Heart right ventricle (tissue), 16 donors: Measurements from ENCODE around the gene HCK. TPM values are rescaled to one million over a fixed set of nuclear protein-coding genes. Genes with fewer than 3 reads are reported as not detected.

Experiments
- ATAC-seq, 8 donors: fragments of 200-7000 bp; cut with Tn5 transposase; one replicate each; pipeline ENCODE4 v1.9.1; 2020; ENCODE audit warnings: mild to moderate bottlenecking in 8 of 8, moderate library complexity in 8 of 8, moderate number of reproducible peaks in 1 of 8
- DNase-seq, 2 donors: peaks; one replicate each; pipeline ENCODE4 v3.0.0-alpha.2; 2020
- H3K27ac ChIP-seq, 10 donors: fragments of 200-600 bp; sonication (generic) in 2 of 10; one replicate each; pipeline versions ENCODE4 v1.5.0 to v1.8.0; 2020 to 2022; ENCODE audit warnings: mild to moderate bottlenecking in 3 of 10
- H3K27me3 ChIP-seq, 7 donors: fragments of 200-600 bp; one replicate each; pipeline ENCODE4 v1.8.0; 2021 to 2022; ENCODE audit warnings: mild to moderate bottlenecking in 2 of 7
- H3K36me3 ChIP-seq, 9 donors: fragments of 200-600 bp; sonication (generic) in 1 of 9; one replicate each; pipeline versions ENCODE4 v1.5.0 to v1.8.0; 2020 to 2022; ENCODE audit warnings: mild to moderate bottlenecking in 2 of 9
- H3K4me1 ChIP-seq, 9 donors: fragments of 200-600 bp; sonication (generic) in 1 of 9; one replicate each; pipeline versions ENCODE4 v1.5.0 to v1.8.0; 2020 to 2022; ENCODE audit warnings: mild to moderate bottlenecking in 4 of 9
- H3K4me3 ChIP-seq, 10 donors: fragments of 200-600 bp; sonication (generic) in 2 of 10; one replicate each; pipeline versions ENCODE4 v1.5.0 to v1.8.0; 2020 to 2022; ENCODE audit warnings: mild to moderate bottlenecking in 7 of 10, moderate library complexity in 2 of 10
- H3K9me3 ChIP-seq, 11 donors: fragments of 200-600 bp in 10 of 11; sonication (generic) in 2 of 11; one replicate each; pipeline versions ENCODE4 v1.5.0 to v1.8.0; 2013 to 2022; ENCODE audit warnings: mild to moderate bottlenecking in 2 of 11, control low read depth in 1 of 11, moderate library complexity in 1 of 11
- WGBS, 2 donors: extraction: QIAGEN DNeasy Blood & Tissue Kit; methylation state at CpG; one replicate each; pipeline ENCODE4 v1.1.7; 2013; ENCODE audit warnings: inconsistent platforms in 1 of 2; 5-methylcytosine and 5-hydroxymethylcytosine counted together
- intact Hi-C, 10 donors: fragments of 100-400 bp; cut with DNase I; formaldehyde crosslinking; loops; one replicate each; pipeline versions ENCODE4 v1.11.1 to v1.14.2; 2022
- polyA plus RNA-seq, 2 donors: library from polyadenylated mRNA; stranded (reverse); fragments of 200-250 nt; gene quantifications; one replicate each; pipeline ENCODE4 v1.2.3, GENCODE V29; 2013
- total RNA-seq, 10 donors: library from RNA; stranded (reverse); fragmentation: NEBNext Ultra II Directional in 3 of 10; extraction: Animal tissue kit (Norgen Biotek cat#: 25700) in 3 of 10; gene quantifications; one replicate each; pipeline versions ENCODE4 v1.2.1 to v1.2.4, GENCODE V29; 2021 to 2023
- TF ChIP-seq, protein P1 (sequence below), 9 donors: fragments of 200-600 bp; sonication (generic) in 2 of 9; IDR thresholded peaks; one replicate each; pipeline versions ENCODE4 v1.5.0 to v1.8.0; 2021 to 2022; ENCODE audit warnings: antibody characterized with exemption in 9 of 9, mild to moderate bottlenecking in 5 of 9, moderate library complexity in 1 of 9
- donor health status: Arrhythmogenic right ventricular cardiomyopathy.
- donor health status: ischemic (EF 13 %, LVEDD 7.1; RV severe dilation, severe dysfunction).
- donor health status: healthy with polysubstance abuse.
- donor health status: DM: no; HTN: yes; CAD: no.
- donor health status: DM: no; HTN: no; CAD: no.
- donor health status: ischemic (EF 25% LVEDD 6.9; RV normal size, moderate dysfunction).
- donor health status: ischemic (EF 25% LVEDD 5.7; RV mildly dilated, moderate dysfunction).
- donor health status: healthy.
- donor health status: DM: yes; HTN: yes; CAD: no.
- donor health status: Ischemic cardiomyopathy.
- donor health status: ischemic (EF 35%, LVEDD 5.7; RV mildly dilated, moderate dysfunction).
- donor health status: nonischemic (EF 11% LVEDD 7.7; RV severe dilation, severe dysfunction).
- donor health status: DM: yes; HTN: yes; CAD: no.
- donor health status: PGD.
- donor health status: ischemic (EF 29% LVEDD 5.4; RV normal size, mild dysfunction).
- donor health status: nonischemic (EF 23%, LVEDD 6.1; RV moderate dilation, normal function).

HCK gene
- total and polyA plus RNA-seq, 12 donors, result 1.6 to 22.9 (median 3.0) TPM

- no peaks in the 10 kb centered on the region for H3K9me3 ChIP-seq
- peaks cover 3 to 100% (median 82%) of the 10 kb centered on the region in 9 donors for H3K36me3 ChIP-seq
- WGBS, 2 donors, result 94 to 95% methylated on average over 5 of the region's 5 CpGs
- intact Hi-C loops, result no loop called here
- ATAC-seq (no peak), DNase-seq (no peak)
- TF ChIP-seq, protein P1, sequence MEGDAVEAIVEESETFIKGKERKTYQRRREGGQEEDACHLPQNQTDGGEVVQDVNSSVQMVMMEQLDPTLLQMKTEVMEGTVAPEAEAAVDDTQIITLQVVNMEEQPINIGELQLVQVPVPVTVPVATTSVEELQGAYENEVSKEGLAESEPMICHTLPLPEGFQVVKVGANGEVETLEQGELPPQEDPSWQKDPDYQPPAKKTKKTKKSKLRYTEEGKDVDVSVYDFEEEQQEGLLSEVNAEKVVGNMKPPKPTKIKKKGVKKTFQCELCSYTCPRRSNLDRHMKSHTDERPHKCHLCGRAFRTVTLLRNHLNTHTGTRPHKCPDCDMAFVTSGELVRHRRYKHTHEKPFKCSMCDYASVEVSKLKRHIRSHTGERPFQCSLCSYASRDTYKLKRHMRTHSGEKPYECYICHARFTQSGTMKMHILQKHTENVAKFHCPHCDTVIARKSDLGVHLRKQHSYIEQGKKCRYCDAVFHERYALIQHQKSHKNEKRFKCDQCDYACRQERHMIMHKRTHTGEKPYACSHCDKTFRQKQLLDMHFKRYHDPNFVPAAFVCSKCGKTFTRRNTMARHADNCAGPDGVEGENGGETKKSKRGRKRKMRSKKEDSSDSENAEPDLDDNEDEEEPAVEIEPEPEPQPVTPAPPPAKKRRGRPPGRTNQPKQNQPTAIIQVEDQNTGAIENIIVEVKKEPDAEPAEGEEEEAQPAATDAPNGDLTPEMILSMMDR (IDR thresholded peaks at IDR 0.05), result no peak
- H3K4me3 ChIP-seq, result no peak overlapping the region
- no peaks in the 10 kb centered on the region for H3K27me3 ChIP-seq
- no peak overlapping the region for H3K27ac ChIP-seq
- no peaks in the 10 kb centered on the region for H3K4me1 ChIP-seq
Observed at GRCh38 chr20:32142088-32142487, 90.0 kb downstream of the HCK start.

GRCh38 chr20:32142991-32143390 lies 90.9 kb downstream of the HCK start:
- H3K9me3 ChIP-seq, result no peaks in the 10 kb centered on the region
- DNase-seq, result no peak
- H3K36me3 ChIP-seq, result peaks cover 3 to 100% (median 82%) of the 10 kb centered on the region in 9 donors
- 95 to 97% methylated on average over 15 of the region's 15 CpGs for WGBS, 2 donors
- TF ChIP-seq, protein P1 (IDR thresholded peaks at IDR 0.05), result no peak
- H3K27me3 ChIP-seq, result no peaks in the 10 kb centered on the region
- H3K4me1 ChIP-seq, result no peaks in the 10 kb centered on the region
- ATAC-seq, result no peak
- intact Hi-C loops, result no loop called here
- no peak overlapping the region for H3K27ac ChIP-seq
- no peak overlapping the region for H3K4me3 ChIP-seq

- 94 to 96% methylated on average over 8 of the region's 8 CpGs for WGBS, 2 donors
- no peak overlapping the region for H3K27ac ChIP-seq
- H3K9me3 ChIP-seq, result no peaks in the 10 kb centered on the region
- ATAC-seq (no peak), DNase-seq (no peak)
- TF ChIP-seq, protein P1 (IDR thresholded peaks at IDR 0.05), result no peak
- intact Hi-C loops, result no loop called here
- H3K36me3 ChIP-seq, result peaks cover 3 to 100% (median 82%) of the 10 kb centered on the region in 9 donors
- no peaks in the 10 kb centered on the region for H3K4me1 ChIP-seq
- H3K4me3 ChIP-seq, result no peak overlapping the region
- H3K27me3 ChIP-seq, result no peaks in the 10 kb centered on the region
Observed at GRCh38 chr20:32144898-32145662, 93.0 kb downstream of the HCK start.

GRCh38 chr20:32149566-32150170 lies 97.6 kb downstream of the HCK start:
- ATAC-seq (no peak), DNase-seq (no peak)
- H3K4me3 ChIP-seq, result no peak overlapping the region
- TF ChIP-seq, protein P1 (IDR thresholded peaks at IDR 0.05), result no peak
- no peaks in the 10 kb centered on the region for H3K9me3 ChIP-seq
- H3K27me3 ChIP-seq, result no peaks in the 10 kb centered on the region
- H3K27ac ChIP-seq, result no peak overlapping the region
- H3K36me3 ChIP-seq, result peaks cover 0 to 100% (median 78%) of the 10 kb centered on the region in 9 donors
- intact Hi-C loops, result loop anchor here in 2 of 10 donors (10.0 kb wide), 2 partner anchors 335 to 505 kb away; no protein-coding TSS in a partner anchor
- peaks cover under 1 to 10% (median 4%) of the 10 kb centered on the region in 9 donors for H3K4me1 ChIP-seq
- WGBS, 2 donors, result 84 to 85% methylated on average over 8 of the region's 8 CpGs
